HG02571 (cell line): Measurements from ENCODE around the gene SEPTIN1.
"Not testable (repeated sequence)": the region's sequence is repeated elsewhere in the genome, so short reads cannot be mapped to it uniquely, and the experiment has no call there.

Experiments used
- ATAC-seq: cut with Tn5 transposase; IDR thresholded peaks from one replicate; pipeline ENCODE4 v1.9.1; 2021; ENCODE audit warnings: mild to moderate bottlenecking, moderate library complexity; ENCODE audit not compliant: unreplicated experiment

The SEPTIN1 gene

GRCh38 chr16:30342751-30343490, 39.4 kb downstream of the SEPTIN1 start:
- ATAC-seq: no peak

- not testable (repeated sequence) for ATAC-seq
These were observed 40.4 kb downstream of the SEPTIN1 start for GRCh38 chr16:30341971-30342370.

DNA sequence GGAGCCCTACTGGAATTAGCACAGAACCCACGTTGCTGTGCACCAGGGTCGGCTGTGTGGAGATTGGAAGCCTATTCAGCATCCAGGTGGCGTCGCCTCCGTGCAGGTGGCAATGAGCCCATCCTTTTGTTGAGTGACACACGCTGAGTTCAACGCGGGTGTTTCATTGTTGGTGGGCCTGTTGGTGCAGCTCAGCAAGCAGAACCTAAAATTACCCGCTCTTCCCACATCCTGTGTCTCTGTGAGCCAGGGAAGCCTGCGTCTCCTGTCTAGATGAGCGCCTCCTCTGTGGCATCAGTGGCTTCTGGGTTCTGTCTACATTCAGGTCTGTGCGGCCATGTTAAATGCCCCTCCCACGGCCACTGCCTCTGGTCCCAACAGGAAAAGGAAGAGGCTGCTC, 41.7 kb downstream of the SEPTIN1 start:
- ATAC-seq: no peak

GRCh38 chr16:30338715-30339114, 43.6 kb downstream of the SEPTIN1 start:
- not testable (repeated sequence) for ATAC-seq

DNA sequence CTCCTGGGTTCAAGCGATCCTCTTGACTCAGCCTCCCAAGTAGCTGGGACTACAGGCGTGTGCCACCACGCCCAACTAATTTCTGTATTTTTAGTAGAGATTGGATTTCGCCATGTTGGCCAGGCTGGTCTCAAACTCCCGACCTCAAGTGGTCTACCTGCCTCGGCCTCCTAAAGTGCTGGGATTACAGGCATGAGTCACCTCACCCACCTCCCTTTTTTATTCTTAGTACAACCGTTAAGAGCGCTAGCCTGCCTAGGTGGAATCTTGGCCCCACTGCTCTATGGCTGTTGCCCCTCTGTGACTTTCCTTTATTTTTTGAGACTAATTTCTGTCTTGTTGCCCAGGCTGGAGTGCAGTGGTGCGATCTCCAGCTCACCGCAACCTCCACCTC, 44.4 kb downstream of the SEPTIN1 start:
- ATAC-seq: not testable (repeated sequence)

GRCh38 chr16:30335598-30336474, 46.5 kb downstream of the SEPTIN1 start:
- peak; percentile 4 for ATAC-seq

DNA sequence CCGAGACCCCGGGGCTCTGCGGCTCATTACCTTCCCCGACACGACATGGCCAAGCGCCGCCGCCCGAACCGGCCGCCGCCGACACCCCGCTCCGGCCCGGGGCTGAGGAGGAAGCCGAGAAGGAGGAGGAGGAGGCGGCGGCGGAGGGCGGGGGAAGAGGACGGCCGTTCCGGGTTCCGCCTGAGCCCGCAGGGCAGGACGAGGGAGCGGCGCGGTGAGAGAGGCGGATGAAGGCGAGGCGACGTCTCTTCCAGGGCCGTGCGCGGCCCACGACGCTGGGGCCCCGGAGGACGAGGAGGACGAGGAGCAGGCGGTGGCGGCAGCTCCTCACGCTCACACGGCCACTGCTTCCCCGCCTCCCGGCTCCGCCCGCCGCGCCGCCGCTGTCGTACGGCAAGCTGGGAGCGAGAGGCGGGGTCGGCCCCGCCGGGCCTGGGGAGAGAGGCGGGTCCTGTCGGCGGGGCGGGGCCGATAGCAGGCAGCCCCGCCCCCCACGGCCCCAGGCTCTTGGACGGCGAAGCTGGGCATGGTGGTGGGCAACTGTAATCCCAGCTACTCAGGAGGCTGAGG, 47.2 kb downstream of the SEPTIN1 start:
- peak; percentile 61 for ATAC-seq

GRCh38 chr16:30334473-30334989, 47.8 kb downstream of the SEPTIN1 start:
- ATAC-seq: peak; percentile 87
